Measurements from ENCODE around the gene KIAA1549. TPM values are rescaled to one million over a fixed set of nuclear protein-coding genes. Genes with fewer than 3 reads are reported as not detected.
"Not testable (repeated sequence)": the region's sequence is repeated elsewhere in the genome, so short reads cannot be mapped to it uniquely, and the experiment has no call there.

The KIAA1549 gene
- total RNA-seq, 1 donor from 2014 or later: 10.8 TPM

DNA sequence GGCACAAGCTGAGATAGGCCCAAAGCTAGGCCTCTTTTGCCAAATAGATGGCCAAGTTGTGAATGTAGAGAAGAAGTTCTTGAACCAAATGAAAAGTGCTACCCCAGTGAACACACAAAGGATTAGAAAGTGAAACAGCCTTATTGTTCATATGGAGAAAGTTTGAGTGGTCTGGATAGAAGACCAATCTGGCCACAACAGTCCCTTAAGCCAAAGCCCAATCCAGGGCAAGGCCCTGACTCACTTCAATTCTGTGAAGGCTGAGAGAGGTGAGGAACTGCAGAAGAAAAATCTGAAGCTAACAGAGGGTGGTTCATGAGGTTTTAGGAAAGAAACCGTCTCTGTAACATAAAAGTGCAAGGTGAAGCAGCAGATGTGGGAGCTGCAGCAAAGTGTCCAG is 164.5 kb downstream of the KIAA1549 start:
- Mint-ChIP-seq H3K4me1 (ENCODE audit: unreplicated experiment) (no peaks in the 10 kb centered on the region), H3K9me3 (ENCODE audit: unreplicated experiment) (no peaks in the 10 kb centered on the region), H3K4me3 (ENCODE audit: unreplicated experiment) (no peak overlapping the region), H3K27ac (ENCODE audit: unreplicated experiment) (no peak overlapping the region), H3K36me3 (ENCODE audit: low read depth, unreplicated experiment) (no peaks in the 10 kb centered on the region), H3K27me3 (ENCODE audit: unreplicated experiment) (peaks cover 2% of the 10 kb centered on the region)
- DNase-seq (ENCODE audit: low spot score): no peak
- TF ChIP-seq, protein P1, sequence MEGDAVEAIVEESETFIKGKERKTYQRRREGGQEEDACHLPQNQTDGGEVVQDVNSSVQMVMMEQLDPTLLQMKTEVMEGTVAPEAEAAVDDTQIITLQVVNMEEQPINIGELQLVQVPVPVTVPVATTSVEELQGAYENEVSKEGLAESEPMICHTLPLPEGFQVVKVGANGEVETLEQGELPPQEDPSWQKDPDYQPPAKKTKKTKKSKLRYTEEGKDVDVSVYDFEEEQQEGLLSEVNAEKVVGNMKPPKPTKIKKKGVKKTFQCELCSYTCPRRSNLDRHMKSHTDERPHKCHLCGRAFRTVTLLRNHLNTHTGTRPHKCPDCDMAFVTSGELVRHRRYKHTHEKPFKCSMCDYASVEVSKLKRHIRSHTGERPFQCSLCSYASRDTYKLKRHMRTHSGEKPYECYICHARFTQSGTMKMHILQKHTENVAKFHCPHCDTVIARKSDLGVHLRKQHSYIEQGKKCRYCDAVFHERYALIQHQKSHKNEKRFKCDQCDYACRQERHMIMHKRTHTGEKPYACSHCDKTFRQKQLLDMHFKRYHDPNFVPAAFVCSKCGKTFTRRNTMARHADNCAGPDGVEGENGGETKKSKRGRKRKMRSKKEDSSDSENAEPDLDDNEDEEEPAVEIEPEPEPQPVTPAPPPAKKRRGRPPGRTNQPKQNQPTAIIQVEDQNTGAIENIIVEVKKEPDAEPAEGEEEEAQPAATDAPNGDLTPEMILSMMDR (IDR thresholded peaks at IDR 0.05; ENCODE audit: unreplicated experiment): no peak

DNA sequence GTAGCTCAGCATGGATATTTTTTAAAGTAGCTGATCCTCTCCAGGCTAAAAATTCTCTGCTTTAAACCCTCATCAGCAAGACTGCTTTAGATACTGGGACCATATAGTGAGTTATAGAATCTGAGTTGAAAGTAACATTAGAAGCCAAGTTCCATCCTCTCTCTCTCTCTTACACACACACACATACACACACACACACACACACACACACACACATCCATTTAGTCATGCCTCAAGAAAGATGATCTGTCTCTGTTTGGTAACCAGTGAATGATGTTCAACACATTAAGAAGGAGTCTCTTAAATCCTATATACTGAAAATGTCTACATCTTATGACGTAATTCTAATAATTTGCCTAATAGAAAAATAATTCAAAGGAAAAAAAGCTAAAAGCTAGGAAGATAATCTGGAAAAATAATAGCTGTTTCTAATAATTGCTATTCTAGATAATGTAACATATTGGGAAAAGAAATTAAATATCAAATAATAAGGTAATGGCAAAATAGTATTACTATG is 166.3 kb downstream of the KIAA1549 start:
- TF ChIP-seq, protein P1 (IDR thresholded peaks at IDR 0.05; ENCODE audit: unreplicated experiment): no peak
- DNase-seq (ENCODE audit: low spot score): no peak

DNA sequence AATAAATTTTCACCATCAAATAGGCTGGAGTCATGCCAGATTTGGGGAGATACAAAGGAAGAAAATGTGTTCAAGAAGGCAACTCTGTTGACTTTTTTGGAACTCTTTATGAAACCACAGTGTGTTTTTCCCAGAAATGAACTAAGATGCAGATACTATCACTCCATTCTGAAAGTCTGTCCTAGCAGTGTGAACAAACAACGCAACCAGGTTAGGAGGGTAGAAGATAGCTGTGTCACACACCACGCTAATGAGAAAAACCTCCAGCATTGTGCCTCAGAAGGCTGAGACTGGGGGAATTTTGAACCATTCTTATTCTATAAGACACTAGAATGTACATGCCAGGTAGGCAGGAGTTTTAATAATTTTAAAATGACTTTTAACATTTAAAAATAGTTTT is 167.2 kb downstream of the KIAA1549 start:
- H3K36me3 Mint-ChIP-seq (ENCODE audit: low read depth, unreplicated experiment): no peaks in the 10 kb centered on the region
- TF ChIP-seq, protein P1 (IDR thresholded peaks at IDR 0.05; ENCODE audit: unreplicated experiment): no peak
- DNase-seq (ENCODE audit: low spot score): no peak
- H3K4me1 Mint-ChIP-seq (ENCODE audit: unreplicated experiment): no peaks in the 10 kb centered on the region
- H3K9me3 Mint-ChIP-seq (ENCODE audit: unreplicated experiment): no peaks in the 10 kb centered on the region
- H3K4me3 Mint-ChIP-seq (ENCODE audit: unreplicated experiment): no peak overlapping the region
- peaks cover 2% of the 10 kb centered on the region for H3K27me3 Mint-ChIP-seq (ENCODE audit: unreplicated experiment)
- no peak overlapping the region for H3K27ac Mint-ChIP-seq (ENCODE audit: unreplicated experiment)

More for the DNA sequence above, 166.3 kb downstream of the KIAA1549 start:
- Mint-ChIP-seq H3K36me3 (ENCODE audit: low read depth, unreplicated experiment) (no peaks in the 10 kb centered on the region), H3K4me1 (ENCODE audit: unreplicated experiment) (no peaks in the 10 kb centered on the region), H3K27me3 (ENCODE audit: unreplicated experiment) (peaks cover 2% of the 10 kb centered on the region), H3K9me3 (ENCODE audit: unreplicated experiment) (no peaks in the 10 kb centered on the region), H3K4me3 (ENCODE audit: unreplicated experiment) (no peak overlapping the region), H3K27ac (ENCODE audit: unreplicated experiment) (no peak overlapping the region)

DNA sequence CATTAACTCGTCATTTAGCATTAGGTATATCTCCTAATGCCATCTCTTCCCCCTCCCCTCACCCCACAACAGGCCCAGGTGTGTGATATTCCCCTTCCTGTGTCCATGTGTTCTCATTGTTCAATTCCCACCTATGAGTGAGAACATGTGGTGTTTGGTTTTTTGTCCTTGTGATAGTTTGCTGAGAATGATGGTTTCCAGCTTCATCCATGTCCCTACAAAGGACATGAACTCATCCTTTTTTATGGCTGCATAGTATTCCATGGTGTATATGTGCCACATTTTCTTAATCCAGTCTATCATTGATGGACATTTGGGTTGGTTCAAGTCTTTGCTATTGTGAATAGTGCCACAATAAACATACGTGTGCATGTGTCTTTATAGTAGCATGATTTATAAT is 169.9 kb downstream of the KIAA1549 start:
- H3K9me3 Mint-ChIP-seq (ENCODE audit: unreplicated experiment); H3K27me3 Mint-ChIP-seq (ENCODE audit: unreplicated experiment); H3K36me3 Mint-ChIP-seq (ENCODE audit: low read depth, unreplicated experiment); H3K27ac Mint-ChIP-seq (ENCODE audit: unreplicated experiment); H3K4me3 Mint-ChIP-seq (ENCODE audit: unreplicated experiment); H3K4me1 Mint-ChIP-seq (ENCODE audit: unreplicated experiment); DNase-seq (ENCODE audit: low spot score): not testable (repeated sequence)

DNA sequence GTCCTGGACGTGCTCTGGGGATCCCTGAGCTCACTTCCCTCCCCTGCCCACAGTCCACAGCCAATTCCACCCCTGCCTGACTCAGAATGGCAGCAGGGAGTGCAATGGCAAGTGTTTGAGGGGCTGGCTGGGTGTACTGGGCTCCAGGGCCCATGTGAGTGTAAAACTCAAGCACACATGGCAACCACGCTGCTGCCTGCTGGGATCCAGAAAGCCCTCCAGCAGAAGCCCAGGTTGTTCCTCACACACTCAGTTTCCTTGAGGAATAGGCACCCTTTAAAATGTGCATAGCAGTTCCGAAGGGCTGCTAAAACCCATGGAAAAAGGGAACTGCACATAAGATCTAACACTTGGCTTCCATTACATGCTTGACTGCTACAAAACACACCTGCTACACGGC is 171.8 kb downstream of the KIAA1549 start:
- H3K4me1 Mint-ChIP-seq (ENCODE audit: unreplicated experiment): no peaks in the 10 kb centered on the region
- H3K27me3 Mint-ChIP-seq (ENCODE audit: unreplicated experiment): peaks cover 6% of the 10 kb centered on the region
- DNase-seq (ENCODE audit: low spot score): no peak
- H3K36me3 Mint-ChIP-seq (ENCODE audit: low read depth, unreplicated experiment): no peaks in the 10 kb centered on the region
- H3K27ac Mint-ChIP-seq (ENCODE audit: unreplicated experiment): no peak overlapping the region
- H3K9me3 Mint-ChIP-seq (ENCODE audit: unreplicated experiment): no peaks in the 10 kb centered on the region
- H3K4me3 Mint-ChIP-seq (ENCODE audit: unreplicated experiment): no peak overlapping the region
- TF ChIP-seq, protein P1 (IDR thresholded peaks at IDR 0.05; ENCODE audit: unreplicated experiment): no peak

Measured in endothelial cell (in vitro differentiated cells).